Measurements from ENCODE around the gene TAS2R20. TPM values are rescaled to one million over a fixed set of nuclear protein-coding genes. Genes with fewer than 3 reads are reported as not detected.

Gene TAS2R20
- polyA plus RNA-seq, 2 of the 4 experiments (the other 2 are of a cell fraction), result 0.15 to 0.89 TPM

- Histone ChIP-seq H3K4me3 (no peak overlapping the region), H3K27ac (no peak overlapping the region), H3K9me3 (no peaks in the 10 kb centered on the region), H3K4me2 (no peak overlapping the region), H3K4me1 (peaks cover 8% of the 10 kb centered on the region; the same call in 1 of the 3 replicates)
- TF ChIP-seq CBX8 (IDR thresholded peaks at IDR 0.05) (no peak), HOXB13 (CRISPR knock-in tag; IDR thresholded peaks at IDR 0.05; ENCODE audit: low read depth) (no peak), POLR2A (IDR thresholded peaks at IDR 0.05; ENCODE audit: low read length) (no peak), KDM5A (IDR thresholded peaks at IDR 0.05) (no peak), CEBPB (IDR thresholded peaks at IDR 0.05) (no peak), HOXB5 (CRISPR knock-in tag; IDR thresholded peaks at IDR 0.05) (no peak), ZSCAN20 (CRISPR knock-in tag; IDR thresholded peaks at IDR 0.05) (no peak), ESRRA (IDR thresholded peaks at IDR 0.05; ENCODE audit: borderline replicate concordance, low read length) (no peak), JUNB (IDR thresholded peaks at IDR 0.05) (no peak), CTCF (IDR thresholded peaks at IDR 0.05) (no peak)
- TF ChIP-seq, protein P1, sequence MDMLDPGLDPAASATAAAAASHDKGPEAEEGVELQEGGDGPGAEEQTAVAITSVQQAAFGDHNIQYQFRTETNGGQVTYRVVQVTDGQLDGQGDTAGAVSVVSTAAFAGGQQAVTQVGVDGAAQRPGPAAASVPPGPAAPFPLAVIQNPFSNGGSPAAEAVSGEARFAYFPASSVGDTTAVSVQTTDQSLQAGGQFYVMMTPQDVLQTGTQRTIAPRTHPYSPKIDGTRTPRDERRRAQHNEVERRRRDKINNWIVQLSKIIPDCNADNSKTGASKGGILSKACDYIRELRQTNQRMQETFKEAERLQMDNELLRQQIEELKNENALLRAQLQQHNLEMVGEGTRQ (IDR thresholded peaks at IDR 0.05), result no peak
- ChIA-PET POLR2A (no interaction called here), CTCF (no interaction called here)
- no peak for ATAC-seq
- DNase-seq (ENCODE audit: low read depth in 1 of 2, low spot score in 1 of 2), result no peak
- peak; percentile 59 for FAIRE-seq
Observed at GRCh38 chr12:11014234-11014633, 16.1 kb upstream of the TAS2R20 start.

DNA sequence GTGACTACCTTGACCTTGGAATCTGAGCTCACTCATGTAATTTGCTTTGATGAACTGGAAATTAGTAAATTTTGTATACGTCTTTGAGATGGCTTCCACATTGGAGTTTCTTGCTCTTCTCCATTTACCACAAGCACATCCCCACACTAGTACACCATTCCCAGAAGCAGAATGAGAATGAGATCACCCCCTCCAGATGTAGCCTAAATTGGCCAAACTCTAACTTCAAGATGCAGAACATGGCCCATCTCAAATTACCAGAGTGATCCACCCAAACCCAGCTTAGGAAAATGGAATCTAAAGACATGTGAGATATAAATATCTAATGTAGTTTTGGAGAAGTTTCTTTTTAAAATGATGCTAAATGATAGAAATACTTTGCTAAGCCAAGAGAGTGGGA, 9.5 kb upstream of the TAS2R20 start:
- no peak for DNase-seq (ENCODE audit: low read depth in 1 of 2, low spot score in 1 of 2)
- Histone ChIP-seq H3K27ac (no peak overlapping the region), H3K4me1 (no peaks in the 10 kb centered on the region), H3K9me3 (no peaks in the 10 kb centered on the region), H3K4me2 (no peak overlapping the region), H3K4me3 (no peak overlapping the region)
- TF ChIP-seq CHD2 (IDR thresholded peaks at IDR 0.05; ENCODE audit: low read length, partially characterized antibody) (no peak), RAD21 (conservative IDR thresholded peaks at IDR 0.05 in 1 of 2, IDR thresholded peaks at IDR 0.05 in 1 of 2) (no peak), HOXA7 (CRISPR knock-in tag; IDR thresholded peaks at IDR 0.05) (no peak), EP300 (IDR thresholded peaks at IDR 0.05) (no peak), NR3C1 (IDR thresholded peaks at IDR 0.05) (no peak), SREBF2 (IDR thresholded peaks at IDR 0.05) (no peak), JUN (IDR thresholded peaks at IDR 0.05) (no peak), CBX2 (IDR thresholded peaks at IDR 0.05; ENCODE audit: borderline replicate concordance, low read depth) (no peak), RFX5 (IDR thresholded peaks at IDR 0.05) (no peak), HDAC2 (IDR thresholded peaks at IDR 0.05) (no peak), HOXB13 (CRISPR knock-in tag; IDR thresholded peaks at IDR 0.05; ENCODE audit: low read depth) (no peak), FOSB (CRISPR knock-in tag; IDR thresholded peaks at IDR 0.05) (no peak), SMC3 (IDR thresholded peaks at IDR 0.05) (no peak), RCOR1 (IDR thresholded peaks at IDR 0.05; ENCODE audit: low read depth, low read length) (no peak)
- TF ChIP-seq, protein P2, sequence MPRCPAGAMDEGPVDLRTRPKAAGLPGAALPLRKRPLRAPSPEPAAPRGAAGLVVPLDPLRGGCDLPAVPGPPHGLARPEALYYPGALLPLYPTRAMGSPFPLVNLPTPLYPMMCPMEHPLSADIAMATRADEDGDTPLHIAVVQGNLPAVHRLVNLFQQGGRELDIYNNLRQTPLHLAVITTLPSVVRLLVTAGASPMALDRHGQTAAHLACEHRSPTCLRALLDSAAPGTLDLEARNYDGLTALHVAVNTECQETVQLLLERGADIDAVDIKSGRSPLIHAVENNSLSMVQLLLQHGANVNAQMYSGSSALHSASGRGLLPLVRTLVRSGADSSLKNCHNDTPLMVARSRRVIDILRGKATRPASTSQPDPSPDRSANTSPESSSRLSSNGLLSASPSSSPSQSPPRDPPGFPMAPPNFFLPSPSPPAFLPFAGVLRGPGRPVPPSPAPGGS (IDR thresholded peaks at IDR 0.05), result no peak
- TF ChIP-seq, protein P3, sequence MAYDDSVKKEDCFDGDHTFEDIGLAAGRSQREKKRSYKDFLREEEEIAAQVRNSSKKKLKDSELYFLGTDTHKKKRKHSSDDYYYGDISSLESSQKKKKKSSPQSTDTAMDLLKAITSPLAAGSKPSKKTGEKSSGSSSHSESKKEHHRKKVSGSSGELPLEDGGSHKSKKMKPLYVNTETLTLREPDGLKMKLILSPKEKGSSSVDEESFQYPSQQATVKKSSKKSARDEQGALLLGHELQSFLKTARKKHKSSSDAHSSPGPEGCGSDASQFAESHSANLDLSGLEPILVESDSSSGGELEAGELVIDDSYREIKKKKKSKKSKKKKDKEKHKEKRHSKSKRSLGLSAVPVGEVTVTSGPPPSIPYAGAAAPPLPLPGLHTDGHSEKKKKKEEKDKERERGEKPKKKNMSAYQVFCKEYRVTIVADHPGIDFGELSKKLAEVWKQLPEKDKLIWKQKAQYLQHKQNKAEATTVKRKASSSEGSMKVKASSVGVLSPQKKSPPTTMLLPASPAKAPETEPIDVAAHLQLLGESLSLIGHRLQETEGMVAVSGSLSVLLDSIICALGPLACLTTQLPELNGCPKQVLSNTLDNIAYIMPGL (CRISPR knock-in tag; IDR thresholded peaks at IDR 0.05; ENCODE audit: borderline replicate concordance), result no peak
- FAIRE-seq, result no peak
- 100% methylated on average over 1 of the region's 1 CpG for WGBS (ENCODE audit: missing lambda C conversion rate)
- POLR2A ChIA-PET, result interaction anchor here (1.3 kb wide), 1 partner anchor 163 kb away, joined by 3 read pairs; the partner anchor contains the start of gene SMIM10L1
- CTCF ChIA-PET, result interaction anchor here (0.5 kb wide), 1 partner anchor 130 kb away, joined by 3 read pairs; no protein-coding TSS in a partner anchor
- ATAC-seq, result no peak
